Breast epithelium (tissue), 4 donors: Measurements from ENCODE around the gene ZNRF3. TPM values are rescaled to one million over a fixed set of nuclear protein-coding genes. Genes with fewer than 3 reads are reported as not detected.
"Not testable (repeated sequence)": the region's sequence is repeated elsewhere in the genome, so short reads cannot be mapped to it uniquely, and the experiment has no call there.

ENCODE experiments used
- DNase-seq, 2 donors: peaks; one replicate each; pipeline ENCODE4 v3.0.0-alpha.2; 2019; ENCODE audit warnings: low spot score in 2 of 2
- H3K27ac ChIP-seq, 2 donors: fragments of 200-600 bp; sonication (generic) in 1 of 2; one replicate each; pipeline ENCODE4 v1.5.1; 2016 to 2019; ENCODE audit warnings: mild to moderate bottlenecking in 1 of 2
- H3K27me3 ChIP-seq, 2 donors: fragments of 200-600 bp; sonication (generic) in 1 of 2; one replicate each; pipeline versions ENCODE4 v1.5.1 to v1.6.0; 2017 to 2019; ENCODE audit warnings: control low read depth in 1 of 2, mild to moderate bottlenecking in 1 of 2
- H3K36me3 ChIP-seq: fragments of 200-600 bp; one replicate; pipeline ENCODE4 v1.5.1; 2019
- H3K4me1 ChIP-seq, 2 donors: fragments of 200-600 bp; sonication (generic); one replicate each; pipeline ENCODE4 v1.5.1; 2016 to 2019; ENCODE audit warnings: control low read depth in 1 of 2
- H3K4me3 ChIP-seq, 3 donors: fragments of 200-600 bp; sonication (generic); 1 replicate in 2 of 3; 2 replicates in 1 of 3; pipeline ENCODE4 v1.5.1; 2016 to 2019; ENCODE audit warnings: mild to moderate bottlenecking in 3 of 3, moderate library complexity in 2 of 3
- H3K9me3 ChIP-seq, 2 donors: fragments of 200-600 bp; sonication (generic) in 1 of 2; one replicate each; pipeline ENCODE4 v1.5.1; 2016 to 2019; ENCODE audit warnings: control low read depth in 1 of 2
- CTCF ChIP-seq, 3 donors: fragments of 450-650 bp; IDR thresholded peaks; one replicate each; pipeline ENCODE4 v1.5.1; 2016 to 2017; ENCODE audit warnings: antibody characterized with exemption in 3 of 3, mild to moderate bottlenecking in 3 of 3, moderate library complexity in 3 of 3
- POLR2A ChIP-seq: fragments of 450-650 bp; IDR thresholded peaks from one replicate; pipeline ENCODE4 v1.6.1; 2016; ENCODE audit warnings: antibody characterized with exemption, mild to moderate bottlenecking, moderate library complexity
- POLR2AphosphoS5 ChIP-seq, 3 donors: sonication (generic); formaldehyde crosslinking; IDR thresholded peaks; one replicate each; pipeline ENCODE4 v1.6.1; 2017; ENCODE audit warnings: antibody characterized with exemption in 3 of 3
- intact Hi-C: fragments of 100-400 bp; cut with DNase I; formaldehyde crosslinking; loops from one replicate; pipeline ENCODE4 v1.15.1; 2023; ENCODE audit warnings: low total_unique reads
- total RNA-seq, 3 donors: library from RNA; depleted of rRNA; stranded (reverse); fragments of >200 nt; gene quantifications; one replicate each; pipeline ENCODE4 v1.1.0, GENCODE V29; 2016

Gene ZNRF3
- total RNA-seq, 3 donors from 2014 or later, result 6.9 to 7.9 (median 6.9) TPM

- intact Hi-C loops, result no loop called here
- Histone ChIP-seq H3K4me1 (peaks cover 0 to 37% of the 10 kb centered on the region in 2 donors), H3K4me3 (no peak overlapping the region), H3K27ac (no peak overlapping the region), H3K36me3 (no peaks in the 10 kb centered on the region), H3K27me3 (no peaks in the 10 kb centered on the region), H3K9me3 (no peaks in the 10 kb centered on the region)
- TF ChIP-seq POLR2A (no peak), CTCF (IDR thresholded peaks at IDR 0.05) (no peak), POLR2AphosphoS5 (IDR thresholded peaks at IDR 0.05) (no peak)
- no peak for DNase-seq
Observed at GRCh38 chr22:28907311-28908008, 24.1 kb downstream of the ZNRF3 start.

GRCh38 chr22:28908810-28909209, 25.4 kb downstream of the ZNRF3 start:
- DNase-seq, H3K4me3 ChIP-seq, H3K36me3 ChIP-seq, H3K9me3 ChIP-seq, H3K27me3 ChIP-seq, H3K27ac ChIP-seq, intact Hi-C loops: not testable (repeated sequence)
- H3K4me1 ChIP-seq, result peaks cover 0 to 30% of the 10 kb centered on the region in 2 donors

GRCh38 chr22:28909375-28909774, 26.0 kb downstream of the ZNRF3 start:
- no peaks in the 10 kb centered on the region for H3K9me3 ChIP-seq
- TF ChIP-seq CTCF (IDR thresholded peaks at IDR 0.05), result no peak
- no peak for TF ChIP-seq POLR2AphosphoS5 (IDR thresholded peaks at IDR 0.05)
- TF ChIP-seq POLR2A, result no peak
- H3K27ac ChIP-seq, result no peak overlapping the region
- intact Hi-C loops, result no loop called here
- no peaks in the 10 kb centered on the region for H3K36me3 ChIP-seq
- H3K4me3 ChIP-seq, result no peak overlapping the region
- peaks cover 0 to 24% of the 10 kb centered on the region in 2 donors for H3K4me1 ChIP-seq
- H3K27me3 ChIP-seq, result no peaks in the 10 kb centered on the region
- no peak for DNase-seq

- DNase-seq, result no peak
- Histone ChIP-seq H3K4me3 (no peak overlapping the region), H3K27me3 (no peaks in the 10 kb centered on the region), H3K9me3 (no peaks in the 10 kb centered on the region), H3K4me1 (peaks cover 0 to 13% of the 10 kb centered on the region in 2 donors), H3K36me3 (no peaks in the 10 kb centered on the region), H3K27ac (peak overlapping the region; percentile 34 to 73)
- TF ChIP-seq POLR2AphosphoS5 (IDR thresholded peaks at IDR 0.05) (no peak), POLR2A (no peak), CTCF (IDR thresholded peaks at IDR 0.05) (no peak)
- intact Hi-C loops, result no loop called here
Observed at GRCh38 chr22:28910569-28911303, 27.4 kb downstream of the ZNRF3 start.

- no peaks in the 10 kb centered on the region for H3K36me3 ChIP-seq
- H3K4me1 ChIP-seq, result peaks cover 0 to 13% of the 10 kb centered on the region in 2 donors
- no peak for DNase-seq
- TF ChIP-seq POLR2AphosphoS5 (IDR thresholded peaks at IDR 0.05) (no peak), POLR2A (no peak), CTCF (IDR thresholded peaks at IDR 0.05) (no peak)
- intact Hi-C loops, result no loop called here
- H3K27ac ChIP-seq, result peak overlapping the region; percentile 34 to 73
- H3K4me3 ChIP-seq, result no peak overlapping the region
- H3K27me3 ChIP-seq, result no peaks in the 10 kb centered on the region
- H3K9me3 ChIP-seq, result no peaks in the 10 kb centered on the region
Observed at GRCh38 chr22:28911304-28911690, 27.9 kb downstream of the ZNRF3 start.
